GM21576 (cell line): Measurements from ENCODE around the gene LECT2.

Experiments used
- ATAC-seq: cut with Tn5 transposase; IDR thresholded peaks from one replicate; pipeline ENCODE4 v1.9.1; 2021; ENCODE audit warnings: mild to moderate bottlenecking, moderate library complexity; ENCODE audit not compliant: unreplicated experiment

Gene LECT2

GRCh38 chr5:135954899-135955298 is at the start of gene LECT2:
Gene LECT2, minus strand, starts transcription at chr5:135954983. Its CDS starts 150 bp downstream, at chr5:135954833.
- no peak for ATAC-seq

GRCh38 chr5:136004436-136004835 is 49.7 kb upstream of the LECT2 start:
- no peak for ATAC-seq

- ATAC-seq: no peak
Observed at GRCh38 chr5:136001466-136001981, 46.7 kb upstream of the LECT2 start.

DNA sequence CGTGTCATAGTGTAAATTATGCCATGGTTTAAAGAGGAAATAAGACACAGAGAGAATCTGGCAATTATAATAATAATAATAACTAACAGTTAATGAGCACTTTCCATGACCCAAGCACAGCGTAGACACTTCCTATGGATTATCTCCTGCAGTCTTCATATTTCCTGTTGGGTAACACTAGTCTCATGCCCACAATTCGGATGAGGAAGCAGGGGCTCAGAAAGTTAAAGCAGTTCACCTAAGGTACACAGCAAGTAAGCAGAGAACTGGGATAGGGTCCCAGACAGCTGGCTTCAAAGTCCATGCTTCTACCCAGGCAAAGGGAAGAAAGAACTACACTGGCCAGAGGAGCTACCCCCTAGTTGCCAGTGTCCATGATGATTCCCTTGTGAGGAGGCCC is 46.1 kb upstream of the LECT2 start:
- no peak for ATAC-seq

- ATAC-seq: no peak
Observed at GRCh38 chr5:136000147-136000546, 45.4 kb upstream of the LECT2 start.

GRCh38 chr5:135999406-136000139 is 44.8 kb upstream of the LECT2 start:
- ATAC-seq: no peak

DNA sequence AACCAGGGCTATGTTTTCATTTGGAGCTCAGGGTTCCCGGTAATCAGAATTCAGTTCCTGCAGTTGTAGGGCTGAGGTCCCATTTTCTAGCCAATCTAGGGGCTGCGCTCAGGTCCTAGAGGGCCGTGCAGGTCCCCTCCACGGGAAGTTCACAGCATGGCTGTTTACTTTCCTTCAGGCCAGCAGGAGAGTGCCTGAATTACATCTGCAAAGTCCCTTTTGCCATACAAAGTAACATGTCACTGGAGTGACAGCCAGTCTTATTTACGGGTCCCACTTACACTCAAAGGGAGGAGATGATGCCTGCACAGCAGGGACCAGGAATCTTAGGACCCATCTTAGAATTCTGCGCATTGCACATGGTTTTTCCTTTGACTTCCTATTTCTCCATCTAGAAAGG is 44.1 kb upstream of the LECT2 start:
- no peak for ATAC-seq

- no peak for ATAC-seq
Observed at GRCh38 chr5:135997673-135998335, 43.0 kb upstream of the LECT2 start.

DNA sequence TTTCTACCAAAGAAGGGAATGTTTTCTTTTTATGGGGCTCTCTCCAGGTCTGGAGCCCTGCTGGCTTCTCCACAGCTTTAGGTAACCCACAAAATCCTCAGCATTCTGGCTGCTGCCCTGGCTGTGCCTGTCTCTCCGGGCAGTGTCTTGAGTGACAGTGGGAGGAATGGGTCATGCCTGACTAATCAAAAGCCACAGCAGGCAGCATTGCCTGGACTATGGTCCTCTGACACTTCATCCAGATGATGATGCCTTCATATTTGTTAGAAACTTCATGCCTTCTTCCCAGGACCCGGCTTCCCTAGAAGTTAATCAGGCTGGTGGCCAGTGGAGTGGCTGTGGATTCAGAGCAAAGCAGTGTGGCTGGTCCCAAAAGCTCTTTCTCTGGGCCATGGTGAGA is 41.8 kb upstream of the LECT2 start:
- no peak for ATAC-seq

GRCh38 chr5:135995976-135996375 is 41.2 kb upstream of the LECT2 start:
- ATAC-seq: no peak

- no peak for ATAC-seq
Observed at GRCh38 chr5:135993880-135994636, 39.3 kb upstream of the LECT2 start.

GRCh38 chr5:135993335-135993879 is 38.6 kb upstream of the LECT2 start:
- no peak for ATAC-seq

- no peak for ATAC-seq
Observed at GRCh38 chr5:135991429-135991828, 36.6 kb upstream of the LECT2 start.

DNA sequence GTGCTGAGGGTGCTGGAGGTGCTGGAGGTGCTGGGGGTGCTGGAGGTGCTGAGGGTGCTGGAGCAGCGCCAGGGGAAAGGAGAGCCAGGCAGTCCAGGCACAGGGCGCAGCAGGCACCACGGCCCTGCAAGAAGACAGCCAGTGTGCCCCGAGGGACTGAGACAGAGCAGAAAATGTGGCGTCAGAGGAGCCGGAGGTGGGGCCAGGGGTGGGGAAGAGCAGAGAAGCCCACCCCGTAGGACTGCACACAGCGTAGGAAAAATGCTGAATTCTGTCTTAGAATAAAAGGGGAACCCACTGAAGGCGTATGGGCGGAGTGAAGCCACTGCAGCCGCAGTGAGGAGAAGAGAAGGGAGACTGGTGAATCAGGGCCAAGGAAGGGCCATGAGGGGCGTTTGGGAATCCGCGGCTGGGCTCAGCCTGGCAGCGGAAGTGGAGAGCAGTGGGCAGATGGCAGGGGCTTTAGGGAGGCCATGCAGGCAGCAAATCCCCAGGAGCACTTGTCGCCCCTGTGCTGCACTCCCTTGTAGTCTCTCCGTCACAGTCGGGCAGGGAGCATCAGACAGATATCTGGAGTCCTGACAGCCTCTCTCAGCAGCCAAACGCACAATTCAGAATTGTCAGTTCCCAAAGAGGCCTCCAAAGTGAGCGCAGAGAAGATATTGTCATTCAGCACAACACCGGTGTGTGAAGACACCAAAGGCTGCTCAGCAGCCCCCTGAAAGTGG is 35.9 kb upstream of the LECT2 start:
- ATAC-seq: no peak

DNA sequence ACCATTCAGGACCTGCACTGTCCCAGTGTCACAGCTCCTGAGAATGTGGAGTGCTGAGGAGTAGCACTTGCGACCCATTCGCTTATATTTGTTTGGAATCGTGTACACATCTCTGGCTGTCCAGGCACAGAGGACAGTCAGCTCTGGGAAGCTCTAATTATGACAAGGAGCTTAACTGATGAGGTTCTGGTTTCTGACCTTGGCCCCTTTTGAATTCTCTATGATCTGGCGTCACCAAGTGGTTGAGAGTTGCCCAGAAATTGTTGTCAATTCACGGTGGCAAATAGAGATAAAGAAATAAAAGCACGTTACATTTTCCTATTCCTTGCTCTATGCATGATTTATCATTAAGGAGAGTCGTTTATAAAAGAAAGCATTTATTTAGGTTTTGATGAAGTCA is 34.9 kb upstream of the LECT2 start:
- no peak for ATAC-seq

GRCh38 chr5:135988546-135988945 is 33.8 kb upstream of the LECT2 start:
- no peak for ATAC-seq

DNA sequence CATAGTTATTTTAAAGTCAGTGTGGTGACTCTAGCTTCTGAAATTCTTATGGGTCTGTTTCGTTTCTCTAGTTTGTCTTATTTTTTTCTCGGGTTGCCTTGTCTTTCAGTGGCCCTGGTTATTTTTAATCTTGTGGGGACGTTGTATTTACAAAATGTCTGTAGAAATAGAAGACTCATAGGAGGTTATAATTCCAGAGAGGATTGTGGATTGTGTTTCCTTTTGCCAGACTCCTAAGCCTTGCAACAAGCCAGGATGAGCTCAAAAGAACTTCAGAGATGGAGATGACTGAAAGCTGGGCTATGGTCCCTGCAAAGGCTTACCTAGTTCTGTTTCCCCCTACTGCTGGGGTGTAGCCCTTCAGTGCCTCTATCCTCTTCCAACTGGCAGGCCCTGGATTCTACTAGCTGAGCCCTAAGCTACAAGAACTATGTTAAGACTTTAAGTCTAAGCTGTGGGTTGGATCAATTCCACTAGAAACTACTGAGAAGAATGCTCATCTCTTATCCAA is 32.2 kb upstream of the LECT2 start:
- no peak for ATAC-seq

GRCh38 chr5:135986401-135986800 is 31.6 kb upstream of the LECT2 start:
- ATAC-seq: no peak

- ATAC-seq: no peak
Observed at GRCh38 chr5:135985951-135986350, 31.2 kb upstream of the LECT2 start.

GRCh38 chr5:135980620-135981019 is 25.8 kb upstream of the LECT2 start:
- ATAC-seq: no peak
